ENCODE data around the gene FAM124B.

The FAM124B gene

DNA sequence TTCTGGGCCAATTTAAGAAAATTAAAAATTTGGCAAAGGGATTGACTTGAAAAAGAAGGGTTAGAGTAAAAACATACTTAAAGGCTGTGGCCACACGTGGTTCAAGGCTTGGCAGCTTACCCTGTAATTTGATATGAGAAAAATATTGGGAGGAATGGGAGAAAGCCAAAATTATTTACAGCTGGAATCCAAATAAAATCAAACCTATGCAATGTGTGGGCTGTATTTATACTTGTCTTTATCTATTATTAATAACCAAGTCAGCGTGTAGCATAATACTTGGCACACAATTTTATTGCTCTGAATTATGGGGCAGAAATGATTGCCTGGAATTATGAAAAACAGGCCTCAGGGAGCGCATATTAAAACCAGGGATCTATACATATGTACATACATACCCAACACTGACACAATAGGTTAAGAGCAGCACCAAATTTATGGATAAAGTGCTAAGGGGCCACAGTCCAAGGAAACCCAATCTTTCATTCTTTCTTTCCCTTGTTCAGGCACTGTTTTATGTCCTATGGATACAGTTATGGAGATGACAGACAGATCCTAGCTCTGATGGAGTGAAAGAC is 35.6 kb downstream of the FAM124B start:
- TF ChIP-seq, protein P1, sequence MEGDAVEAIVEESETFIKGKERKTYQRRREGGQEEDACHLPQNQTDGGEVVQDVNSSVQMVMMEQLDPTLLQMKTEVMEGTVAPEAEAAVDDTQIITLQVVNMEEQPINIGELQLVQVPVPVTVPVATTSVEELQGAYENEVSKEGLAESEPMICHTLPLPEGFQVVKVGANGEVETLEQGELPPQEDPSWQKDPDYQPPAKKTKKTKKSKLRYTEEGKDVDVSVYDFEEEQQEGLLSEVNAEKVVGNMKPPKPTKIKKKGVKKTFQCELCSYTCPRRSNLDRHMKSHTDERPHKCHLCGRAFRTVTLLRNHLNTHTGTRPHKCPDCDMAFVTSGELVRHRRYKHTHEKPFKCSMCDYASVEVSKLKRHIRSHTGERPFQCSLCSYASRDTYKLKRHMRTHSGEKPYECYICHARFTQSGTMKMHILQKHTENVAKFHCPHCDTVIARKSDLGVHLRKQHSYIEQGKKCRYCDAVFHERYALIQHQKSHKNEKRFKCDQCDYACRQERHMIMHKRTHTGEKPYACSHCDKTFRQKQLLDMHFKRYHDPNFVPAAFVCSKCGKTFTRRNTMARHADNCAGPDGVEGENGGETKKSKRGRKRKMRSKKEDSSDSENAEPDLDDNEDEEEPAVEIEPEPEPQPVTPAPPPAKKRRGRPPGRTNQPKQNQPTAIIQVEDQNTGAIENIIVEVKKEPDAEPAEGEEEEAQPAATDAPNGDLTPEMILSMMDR (IDR thresholded peaks at IDR 0.05): no peak
- Histone ChIP-seq H3K27me3 (no peaks in the 10 kb centered on the region), H3K36me3 (no peaks in the 10 kb centered on the region)

DNA sequence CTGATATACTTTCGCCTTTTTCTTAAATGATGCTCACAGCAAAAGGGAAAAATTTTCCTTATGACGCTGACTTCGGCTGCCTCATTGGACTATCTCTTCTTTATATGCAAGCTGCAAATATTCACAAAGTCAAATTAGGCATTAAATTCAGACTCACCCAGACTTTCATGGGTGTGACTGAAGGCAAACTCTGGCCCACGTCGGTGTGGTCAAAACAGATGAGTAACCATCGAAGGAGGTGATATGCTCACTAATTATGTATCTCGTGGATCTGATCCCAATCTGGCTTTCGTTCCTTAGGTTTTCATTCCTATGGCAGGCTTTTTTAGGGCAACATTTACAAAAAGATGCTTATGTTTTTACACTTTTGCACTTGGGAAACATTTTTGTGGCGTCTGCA is 36.6 kb downstream of the FAM124B start:
- TF ChIP-seq, protein P1 (IDR thresholded peaks at IDR 0.05): no peak
- Histone ChIP-seq H3K4me3 (ENCODE audit: low read depth in 1 of 2, low read length in 1 of 2) (no peak overlapping the region), H3K27ac (no peak overlapping the region), H3K4me1 (ENCODE audit: control insufficient read depth in 1 of 2, insufficient read depth in 1 of 2, low read depth in 1 of 2, low read length in 1 of 2) (no peaks in the 10 kb centered on the region), H3K9me3 (no peaks in the 10 kb centered on the region), H3K27me3 (no peaks in the 10 kb centered on the region), H3K36me3 (no peaks in the 10 kb centered on the region)

More for the DNA sequence above, 35.6 kb downstream of the FAM124B start:
- H3K4me3 ChIP-seq (ENCODE audit: low read depth in 1 of 2, low read length in 1 of 2): no peak overlapping the region
- no peaks in the 10 kb centered on the region for H3K9me3 ChIP-seq
- no peaks in the 10 kb centered on the region for H3K4me1 ChIP-seq (ENCODE audit: control insufficient read depth in 1 of 2, insufficient read depth in 1 of 2, low read depth in 1 of 2, low read length in 1 of 2)
- H3K27ac ChIP-seq: no peak overlapping the region

DNA sequence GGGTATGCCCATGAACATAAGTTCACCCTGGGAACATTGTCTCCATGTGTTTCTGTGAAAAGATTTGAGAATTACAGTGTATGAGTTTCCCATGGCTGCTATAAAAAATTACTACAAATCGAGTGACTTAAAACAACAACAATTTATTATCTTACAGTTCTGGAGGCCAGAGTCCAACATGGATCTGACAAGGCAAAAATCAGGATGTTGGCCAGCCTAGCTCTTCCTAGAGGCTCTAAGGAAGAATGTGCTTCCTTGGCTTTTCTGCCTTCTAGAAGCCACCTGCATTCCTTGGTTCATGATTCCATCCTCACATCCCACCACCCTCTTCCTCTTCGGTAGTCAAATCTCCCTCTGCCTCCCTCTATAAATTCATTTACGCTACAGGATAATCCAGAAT is 38.6 kb downstream of the FAM124B start:
- H3K4me3 ChIP-seq (ENCODE audit: low read depth in 1 of 2, low read length in 1 of 2): no peak overlapping the region
- H3K27ac ChIP-seq: no peak overlapping the region
- no peaks in the 10 kb centered on the region for H3K9me3 ChIP-seq
- no peaks in the 10 kb centered on the region for H3K27me3 ChIP-seq
- TF ChIP-seq, protein P1 (IDR thresholded peaks at IDR 0.05): no peak
- no peaks in the 10 kb centered on the region for H3K4me1 ChIP-seq (ENCODE audit: control insufficient read depth in 1 of 2, insufficient read depth in 1 of 2, low read depth in 1 of 2, low read length in 1 of 2)
- H3K36me3 ChIP-seq: no peaks in the 10 kb centered on the region

DNA sequence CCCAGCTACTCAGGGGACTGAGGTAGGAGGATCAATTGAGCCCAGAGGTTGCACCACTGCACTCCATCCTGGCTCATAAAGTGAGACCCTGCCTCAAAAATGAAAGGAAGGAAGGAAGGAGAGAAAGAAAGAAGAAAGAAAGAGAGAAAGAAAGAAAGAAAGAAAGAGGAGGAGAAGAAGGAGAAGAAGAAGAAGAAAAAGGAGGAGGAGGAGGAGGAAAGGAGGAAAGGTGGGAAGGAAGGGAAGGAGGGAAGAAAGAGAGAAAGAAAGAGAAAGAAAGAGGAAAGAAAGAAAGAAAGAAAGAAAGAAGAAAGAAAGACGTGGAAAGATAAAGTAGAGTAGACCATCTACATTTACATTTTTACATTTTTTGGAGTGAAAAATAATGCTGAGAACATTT is 39.8 kb downstream of the FAM124B start:
- Histone ChIP-seq H3K9me3 (no peaks in the 10 kb centered on the region), H3K4me3 (ENCODE audit: low read depth in 1 of 2, low read length in 1 of 2) (no peak overlapping the region), H3K27ac (no peak overlapping the region), H3K36me3 (no peaks in the 10 kb centered on the region), H3K4me1 (ENCODE audit: control insufficient read depth in 1 of 2, insufficient read depth in 1 of 2, low read depth in 1 of 2, low read length in 1 of 2) (no peaks in the 10 kb centered on the region), H3K27me3 (no peaks in the 10 kb centered on the region)
- TF ChIP-seq, protein P1 (IDR thresholded peaks at IDR 0.05): no peak

DNA sequence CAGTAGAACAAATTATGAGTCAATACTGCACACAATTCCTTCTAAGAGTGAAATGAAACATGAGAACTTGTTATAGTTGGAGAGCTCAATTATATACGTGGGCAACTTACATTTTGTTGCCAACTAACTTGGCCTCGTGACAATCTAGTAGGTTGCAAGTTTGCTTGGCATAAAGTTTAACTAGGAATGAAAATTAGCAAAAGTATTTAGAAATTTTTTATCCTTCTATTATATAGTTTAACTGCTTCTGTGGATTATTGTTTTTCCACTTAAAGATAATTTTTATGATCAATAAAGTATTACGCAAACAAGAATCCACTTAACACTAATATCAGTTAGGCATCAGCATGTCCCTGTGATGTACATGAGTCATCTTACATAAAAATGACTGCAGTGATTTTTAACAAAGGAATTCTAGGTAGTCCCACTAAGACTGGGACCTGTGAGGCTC is 41.1 kb downstream of the FAM124B start:
- TF ChIP-seq, protein P1 (IDR thresholded peaks at IDR 0.05): no peak
- no peaks in the 10 kb centered on the region for H3K36me3 ChIP-seq
- no peaks in the 10 kb centered on the region for H3K4me1 ChIP-seq (ENCODE audit: control insufficient read depth in 1 of 2, insufficient read depth in 1 of 2, low read depth in 1 of 2, low read length in 1 of 2)

More for the DNA sequence above, 41.1 kb downstream of the FAM124B start:
- Histone ChIP-seq H3K27ac (no peak overlapping the region), H3K4me3 (ENCODE audit: low read depth in 1 of 2, low read length in 1 of 2) (no peak overlapping the region), H3K9me3 (no peaks in the 10 kb centered on the region), H3K27me3 (no peaks in the 10 kb centered on the region)
